H1 (cell line): ENCODE measurements around the gene FGF12. TPM values are rescaled to one million over a fixed set of nuclear protein-coding genes. Genes with fewer than 3 reads are reported as not detected.

Experiments
- CTCF ChIA-PET: fragments of 300-600 bp; sonication (Branson Sonifier 250); formaldehyde crosslinking; loops from one replicate; lab custom pipeline; 2021; ENCODE audit not compliant: partially characterized antibody; lab: Charles Lee
- POLR2A ChIA-PET: fragments of 300-600 bp; sonication (Branson Sonifier 250); formaldehyde crosslinking; loops from one replicate; lab custom pipeline; 2021; ENCODE audit warnings: inconsistent platforms; ENCODE audit not compliant: partially characterized antibody; lab: Charles Lee
- DNase-seq, 2 experiments: peaks; one replicate each; pipeline versions ENCODE4 v3.0.0 to v3.0.0-alpha.2; 2010 to 2022; ENCODE audit warnings: low spot score in 2 of 2, low read depth in 1 of 2, mixed read lengths in 1 of 2
- FAIRE-seq: peaks from 2 replicates; lab custom pipeline; 2011; peaks lifted over from hg19 to GRCh38; lab: Jason Lieb, UNC
- H2AFZ ChIP-seq: 2 replicates; pipeline ENCODE4 v1.8.1; 2012; ENCODE audit warnings: low read length, inconsistent platforms
- H2AK5ac ChIP-seq: 2 replicates; pipeline ENCODE4 v1.6.1; 2013; ENCODE audit warnings: low read depth, low read length
- H2BK120ac ChIP-seq: replicated peaks from 2 replicates; pipeline ENCODE3; 2013; ENCODE audit warnings: low read depth, low read length, inconsistent platforms
- H2BK12ac ChIP-seq: 2 replicates; pipeline ENCODE4 v1.6.1; 2013; ENCODE audit warnings: low read depth, low read length
- H2BK15ac ChIP-seq: 2 replicates; pipeline ENCODE4 v1.6.1; 2013; ENCODE audit warnings: low read length
- H2BK20ac ChIP-seq: 2 replicates; pipeline ENCODE4 v1.6.1; 2013; ENCODE audit warnings: low read length
- H2BK5ac ChIP-seq: 2 replicates; pipeline ENCODE4 v1.6.1; 2013; ENCODE audit warnings: low read depth, low read length
- H3K14ac ChIP-seq: 2 replicates; pipeline ENCODE4 v1.6.1; 2013; ENCODE audit warnings: inconsistent platforms; ENCODE audit not compliant: insufficient read length
- H3K18ac ChIP-seq: 2 replicates; pipeline ENCODE4 v1.6.1; 2013; ENCODE audit warnings: low read length; ENCODE audit errors: extremely low read depth
- H3K23ac ChIP-seq: 2 replicates; pipeline ENCODE4 v1.6.1; 2013; ENCODE audit warnings: inconsistent platforms; ENCODE audit not compliant: insufficient read length
- H3K23me2 ChIP-seq: 2 replicates; pipeline ENCODE4 v1.6.1; 2013; ENCODE audit warnings: low read depth, low read length
- H3K27ac ChIP-seq: 2 replicates; pipeline ENCODE4 v1.6.1; 2011; ENCODE audit warnings: low read depth, low read length, inconsistent platforms
- H3K27me3 ChIP-seq, 4 experiments: replicated peaks in 1 of 4; 1 replicate in 1 of 4; 2 replicates in 3 of 4; pipeline versions ENCODE4 v1.6.1 to v1.8.1; 2011 to 2013; ENCODE audit warnings: low read length in 3 of 4, mild to moderate bottlenecking in 3 of 4, inconsistent platforms in 2 of 4, mixed read lengths in 2 of 4, moderate library complexity in 1 of 4; ENCODE audit not compliant: control insufficient read depth in 3 of 4, insufficient read depth in 3 of 4; ENCODE audit errors: extremely low read depth in 1 of 4
- H3K36me3 ChIP-seq, 4 experiments: 2 replicates each; pipeline versions ENCODE4 v1.6.1 to v1.8.1; 2011 to 2013; ENCODE audit warnings: mild to moderate bottlenecking in 4 of 4, low read length in 3 of 4, moderate library complexity in 2 of 4, control low read depth in 1 of 4, inconsistent platforms in 1 of 4; ENCODE audit not compliant: insufficient read depth in 4 of 4, control insufficient read depth in 2 of 4
- H3K4ac ChIP-seq: replicated peaks from 2 replicates; pipeline ENCODE3; 2013; ENCODE audit warnings: low read length, low read depth, mixed read lengths, inconsistent platforms; ENCODE audit not compliant: insufficient read length
- H3K4me1 ChIP-seq, 4 experiments: replicated peaks in 1 of 4; 1 replicate in 1 of 4; 2 replicates in 3 of 4; pipeline versions ENCODE4 v1.6.1 to v1.8.1; 2011 to 2013; ENCODE audit warnings: low read length in 3 of 4, inconsistent platforms in 2 of 4, mixed read lengths in 1 of 4; ENCODE audit not compliant: insufficient read depth in 4 of 4, control insufficient read depth in 3 of 4
- H3K4me2 ChIP-seq, 2 experiments: 2 replicates each; pipeline versions ENCODE4 v1.6.1 to v1.8.1; 2011 to 2013; ENCODE audit warnings: low read depth in 2 of 2, low read length in 2 of 2, control low read depth in 1 of 2, inconsistent platforms in 1 of 2, mild to moderate bottlenecking in 1 of 2; ENCODE audit not compliant: insufficient read depth in 1 of 2
- H3K4me3 ChIP-seq, 4 experiments: fragments of 200-600, 300-600 bp in 1 of 4; sonication (generic), shearing (Covaris generic), sonication (Bioruptor Twin) in 1 of 4; 2 replicates each; pipeline versions ENCODE4 v1.5.1 to v1.8.1; 2011 to 2016; ENCODE audit warnings: low read length in 4 of 4, low read depth in 3 of 4, control low read depth in 2 of 4, inconsistent platforms in 2 of 4, mild to moderate bottlenecking in 2 of 4, mixed read lengths in 1 of 4, moderate library complexity in 1 of 4; ENCODE audit not compliant: insufficient read depth in 2 of 4; ENCODE audit errors: extremely low read depth in 1 of 4
- H3K56ac ChIP-seq: replicated peaks from 2 replicates; pipeline ENCODE3; 2013; ENCODE audit warnings: low read depth, mild to moderate bottlenecking, mixed read lengths, low read length, inconsistent platforms; ENCODE audit not compliant: insufficient read length
- H3K79me1 ChIP-seq: 2 replicates; pipeline ENCODE4 v1.6.1; 2013; ENCODE audit warnings: low read depth, low read length, control low read depth
- H3K79me2 ChIP-seq, 2 experiments: 2 replicates each; pipeline versions ENCODE4 v1.6.1 to v1.8.1; 2012 to 2013; ENCODE audit warnings: low read length in 2 of 2, mild to moderate bottlenecking in 2 of 2, inconsistent platforms in 1 of 2; ENCODE audit not compliant: insufficient read depth in 2 of 2, control insufficient read depth in 1 of 2
- H3K9ac ChIP-seq, 4 experiments: replicated peaks in 1 of 4; 1 replicate in 1 of 4; 2 replicates in 3 of 4; pipeline versions ENCODE4 v1.6.1 to v1.8.1; 2011 to 2013; ENCODE audit warnings: low read depth in 3 of 4, low read length in 3 of 4, control low read depth in 2 of 4, mild to moderate bottlenecking in 2 of 4, moderate library complexity in 2 of 4, inconsistent platforms in 1 of 4; ENCODE audit errors: extremely low read depth in 1 of 4
- H3K9me3 ChIP-seq, 2 experiments: 2 replicates each; pipeline versions ENCODE4 v1.6.1 to v1.8.1; 2012 to 2013; ENCODE audit warnings: mild to moderate bottlenecking in 2 of 2, moderate library complexity in 2 of 2, control low read depth in 1 of 2, inconsistent platforms in 1 of 2, low read depth in 1 of 2, low read length in 1 of 2, mixed read lengths in 1 of 2; ENCODE audit not compliant: insufficient read depth in 2 of 2
- H4K20me1 ChIP-seq, 2 experiments: replicated peaks in 1 of 2; 2 replicates each; pipeline versions ENCODE3 to v1.8.1; 2011 to 2013; ENCODE audit warnings: inconsistent platforms in 2 of 2, low read length in 2 of 2, mild to moderate bottlenecking in 1 of 2; ENCODE audit not compliant: insufficient read depth in 2 of 2, control insufficient read depth in 1 of 2
- H4K5ac ChIP-seq: 2 replicates; pipeline ENCODE4 v1.6.1; 2013; ENCODE audit warnings: low read length, low read depth, mixed read lengths, inconsistent platforms; ENCODE audit not compliant: insufficient read length
- H4K8ac ChIP-seq: 2 replicates; pipeline ENCODE4 v1.8.0; 2013; ENCODE audit warnings: mild to moderate bottlenecking, moderate library complexity, low read length, inconsistent platforms; ENCODE audit not compliant: insufficient read depth; ENCODE audit errors: extremely low read depth
- H4K91ac ChIP-seq: replicated peaks from 2 replicates; pipeline ENCODE3; 2013; ENCODE audit warnings: low read length, mixed read lengths, inconsistent platforms; ENCODE audit not compliant: insufficient read length
- CREB1 ChIP-seq: IDR thresholded peaks from 2 replicates; pipeline ENCODE4 v1.6.1; 2012; ENCODE audit warnings: inconsistent platforms
- EGR1 ChIP-seq: IDR thresholded peaks from 2 replicates; pipeline ENCODE4 v1.6.1; 2011; ENCODE audit warnings: low read depth, low read length, borderline replicate concordance
- JUND ChIP-seq: IDR thresholded peaks from 2 replicates; pipeline ENCODE4 v1.6.1; 2011; ENCODE audit warnings: mild to moderate bottlenecking, improper control_type of control experiment, low read length
- PHF8 ChIP-seq: fragments of 200-600 bp; sonication (generic); conservative IDR thresholded peaks from 2 replicates; pipeline ENCODE4 v1.7.1; 2012; ENCODE audit warnings: low read depth, mild to moderate bottlenecking, inconsistent platforms, low read length, moderate library complexity
- RBBP5 ChIP-seq: IDR thresholded peaks from 2 replicates; pipeline ENCODE4 v1.7.1; 2012; ENCODE audit warnings: low read depth, mild to moderate bottlenecking, inconsistent platforms, low read length, moderate library complexity, borderline replicate concordance
- RFX5 ChIP-seq: IDR thresholded peaks from 2 replicates; pipeline ENCODE4 v1.6.1; 2011; ENCODE audit warnings: low read depth, low read length, improper control_type of control experiment, borderline replicate concordance
- RNF2 ChIP-seq: fragments of 200-900, 300-1000 bp; sonication (generic); IDR thresholded peaks from 2 replicates; pipeline ENCODE4 v1.7.1; 2016; ENCODE audit warnings: borderline replicate concordance, low read depth, mild to moderate bottlenecking, antibody characterized with exemption, low read length; ENCODE audit not compliant: poor library complexity, severe bottlenecking; ENCODE audit errors: missing control alignments
- RXRA ChIP-seq: IDR thresholded peaks from 2 replicates; pipeline ENCODE4 v1.6.1; 2011; ENCODE audit warnings: low read depth, mild to moderate bottlenecking, low read length, moderate library complexity; ENCODE audit not compliant: insufficient read depth
- SIX5 ChIP-seq: IDR thresholded peaks from 2 replicates; pipeline ENCODE4 v1.6.1; 2011; ENCODE audit warnings: mild to moderate bottlenecking, low read depth, low read length
- SP2 ChIP-seq: IDR thresholded peaks from 2 replicates; pipeline ENCODE4 v1.6.1; 2012; ENCODE audit warnings: mild to moderate bottlenecking, low read length, inconsistent platforms
- SP4 ChIP-seq: IDR thresholded peaks from 2 replicates; pipeline ENCODE4 v1.6.1; 2012; ENCODE audit warnings: low read length, inconsistent platforms
- SRF ChIP-seq: IDR thresholded peaks from 2 replicates; pipeline ENCODE4 v1.6.1; 2011; ENCODE audit warnings: mild to moderate bottlenecking, low read depth, low read length, moderate library complexity
- TEAD4 ChIP-seq: IDR thresholded peaks from 2 replicates; pipeline ENCODE4 v1.6.1; 2012; ENCODE audit warnings: low read depth, low read length, inconsistent platforms, mixed read lengths
- YY1 ChIP-seq: IDR thresholded peaks from 2 replicates; pipeline ENCODE4 v1.6.1; 2011; ENCODE audit warnings: low read depth, mild to moderate bottlenecking, low read length
- WGBS, 2 experiments: shearing (Covaris generic) in 1 of 2; methylation state at CpG; one replicate each; pipeline versions ENCODE4 v1.1.6 to v1.1.7; 2013 to 2015; ENCODE audit warnings: low lambda C conversion rate in 2 of 2, mixed read lengths in 2 of 2, inconsistent platforms in 1 of 2, low coverage in 1 of 2, missing lambda C conversion rate in 1 of 2; ENCODE audit not compliant: insufficient replicate concordance in 2 of 2, insufficient coverage in 1 of 2, insufficient read length in 1 of 2; ENCODE audit errors: extremely low coverage in 1 of 2, missing lambda C conversion rate in 1 of 2; 5-methylcytosine and 5-hydroxymethylcytosine counted together
- polyA plus RNA-seq, 7 experiments: library from polyadenylated mRNA; depleted of rRNA in 3 of 7; stranded (reverse) in 5 of 7; unstranded in 2 of 7; fragments of >200 nt in 5 of 7; fragments of 200-250 nt in 2 of 7; gene quantifications; 1 replicate in 5 of 7; 2 replicates in 1 of 7; 4 replicates in 1 of 7; pipeline versions ENCODE4 v1.2.1 to v1.2.3, GENCODE V29; 2011 to 2013; ENCODE audit warnings: missing spikeins in 2 of 7, mixed read lengths in 2 of 7
- total RNA-seq: library from RNA; stranded (reverse); fragmentation: NEBNext Ultra II Directional; extraction: Animal tissue kit (Norgen Biotek cat#: 25700); gene quantifications from 2 replicates; pipeline ENCODE4 v1.2.1, GENCODE V29; 2021
- TF ChIP-seq, protein P1 (sequence below): IDR thresholded peaks from 2 replicates; pipeline ENCODE4 v1.6.1; 2012; ENCODE audit warnings: inconsistent platforms

FGF12 gene
- total and polyA plus RNA-seq, 2 of the 8 experiments (the other 6 are each of a cell fraction or from before 2014, with no cell fraction given) = 4.1 to 16.6 TPM

DNA sequence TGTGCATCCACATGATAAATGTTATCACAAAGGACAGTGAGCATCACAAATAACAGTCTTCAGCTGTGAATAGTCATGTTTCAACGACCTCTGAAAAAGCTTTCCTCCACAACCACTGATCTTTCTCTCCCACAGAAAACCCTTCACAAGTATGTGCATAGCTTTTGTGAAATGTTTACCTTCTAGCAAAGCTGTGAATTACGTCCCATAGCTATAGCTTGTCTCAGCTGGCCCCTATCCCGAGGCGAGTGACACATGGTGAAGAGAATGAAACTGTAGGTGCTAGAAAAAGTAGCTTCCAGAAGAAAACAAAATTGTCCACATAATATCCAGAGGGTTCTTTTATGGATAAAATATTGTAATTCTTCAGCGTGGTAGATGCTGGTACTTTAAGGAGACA, 182.0 kb downstream of the FGF12 start:
- H4K5ac ChIP-seq = no peak overlapping the region
- H3K18ac ChIP-seq = no peak overlapping the region
- H4K91ac ChIP-seq = no peak overlapping the region
- H3K14ac ChIP-seq = no peak overlapping the region
- no peak overlapping the region for H2BK15ac ChIP-seq
- no peak overlapping the region for H3K4ac ChIP-seq
- WGBS, 2 experiments = 87% methylated on average over 5 of the region's 5 CpGs; no CpG with 5 or more reads in 1 of the 2 experiments
- H2BK120ac ChIP-seq = no peak overlapping the region
- H3K4me2 ChIP-seq = no peak overlapping the region
- no peaks in the 10 kb centered on the region for H3K79me2 ChIP-seq
- H4K20me1 ChIP-seq = no peaks in the 10 kb centered on the region
- no peak overlapping the region for H2AK5ac ChIP-seq
- ChIA-PET POLR2A (no interaction called here), CTCF (interaction anchor here (0.7 to 1.6 kb wide), 4 partner anchors 10 to 246 kb away, joined by 3 to 4 read pairs (median 3); no protein-coding TSS in a partner anchor)
- H2BK5ac ChIP-seq = no peak overlapping the region
- no peaks in the 10 kb centered on the region for H3K9me3 ChIP-seq
- no peaks in the 10 kb centered on the region for H3K23me2 ChIP-seq
- DNase-seq (no peak), FAIRE-seq (no peak)
- H3K27me3 ChIP-seq = no peaks in the 10 kb centered on the region
- no peaks in the 10 kb centered on the region for H3K4me1 ChIP-seq
- H3K9ac ChIP-seq = no peak overlapping the region
- H3K36me3 ChIP-seq = no peaks in the 10 kb centered on the region
- H2BK12ac ChIP-seq = no peak overlapping the region
- no peak overlapping the region for H2AFZ ChIP-seq
- H3K23ac ChIP-seq = no peak overlapping the region
- H3K27ac ChIP-seq = no peak overlapping the region
- no peaks in the 10 kb centered on the region for H3K79me1 ChIP-seq
- no peak overlapping the region for H3K4me3 ChIP-seq
- H3K56ac ChIP-seq = no peak overlapping the region
- H4K8ac ChIP-seq = no peak overlapping the region
- no peak overlapping the region for H2BK20ac ChIP-seq
- TF ChIP-seq JUND = no peak
- no peak for TF ChIP-seq EGR1
- TF ChIP-seq RNF2 = no peak
- no peak for TF ChIP-seq SRF
- TF ChIP-seq, protein P1, sequence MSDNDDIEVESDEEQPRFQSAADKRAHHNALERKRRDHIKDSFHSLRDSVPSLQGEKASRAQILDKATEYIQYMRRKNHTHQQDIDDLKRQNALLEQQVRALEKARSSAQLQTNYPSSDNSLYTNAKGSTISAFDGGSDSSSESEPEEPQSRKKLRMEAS = no peak
- TF ChIP-seq CREB1 = no peak
- TF ChIP-seq YY1 = no peak
- no peak for TF ChIP-seq RBBP5
- TF ChIP-seq RFX5 = no peak
- no peak for TF ChIP-seq RXRA
- no peak for TF ChIP-seq PHF8
- TF ChIP-seq SP4 = no peak
- no peak for TF ChIP-seq TEAD4
- TF ChIP-seq SIX5 = no peak
- no peak for TF ChIP-seq SP2
